HS-27A (cell line): ENCODE measurements around the gene UBE3C.
"Not testable (repeated sequence)": the region's sequence is repeated elsewhere in the genome, so short reads cannot be mapped to it uniquely, and the experiment has no call there.

Source experiments
- DNase-seq: peaks from one replicate; pipeline ENCODE4 v3.0.0-alpha.2; 2012; ENCODE audit warnings: low read depth, missing footprints

Gene UBE3C

DNA sequence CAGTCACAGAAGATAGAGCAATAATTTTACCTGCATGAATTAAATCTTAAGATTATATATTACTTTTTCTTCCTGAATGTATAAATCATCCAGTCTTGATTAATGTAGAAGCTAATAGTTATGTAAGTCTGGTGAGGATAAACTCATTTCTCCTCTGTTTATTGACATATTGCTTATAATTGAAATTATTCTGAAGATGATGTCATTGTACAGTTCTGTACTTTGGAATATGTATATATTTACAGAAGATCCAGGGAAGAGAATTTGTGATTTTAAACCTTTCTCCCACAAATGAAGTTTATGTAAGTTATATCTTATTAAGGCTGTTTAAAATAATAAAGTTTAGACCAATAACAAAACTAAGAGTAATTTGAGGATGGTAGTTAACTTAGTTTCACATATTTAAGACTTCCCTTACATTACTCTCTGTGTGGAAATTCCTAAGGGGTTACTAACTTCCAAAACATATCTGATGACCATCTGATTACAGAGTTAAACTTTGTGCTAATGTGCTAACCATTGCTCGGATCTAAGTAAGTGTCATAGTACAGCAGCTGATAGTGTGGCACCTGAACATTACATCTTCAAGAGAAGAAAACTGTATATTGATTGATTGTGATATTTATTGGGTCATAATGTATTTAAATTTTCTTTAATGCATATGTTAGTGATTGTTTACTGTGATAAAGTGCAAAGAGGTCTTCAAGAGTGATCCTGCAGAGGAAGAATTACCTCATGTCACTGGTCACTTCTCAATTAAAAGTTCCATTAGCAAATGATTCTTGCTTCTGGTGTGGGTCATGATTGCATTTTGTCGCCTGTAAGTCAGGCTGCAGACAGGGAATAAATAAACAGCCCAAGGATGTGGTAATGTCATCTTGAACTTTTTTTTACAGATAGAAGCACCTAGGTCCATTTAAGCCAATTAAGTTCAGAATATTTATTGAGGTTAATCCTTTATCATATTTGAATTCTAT is 96.9 kb downstream of the UBE3C start:
- DNase-seq: no peak

DNA sequence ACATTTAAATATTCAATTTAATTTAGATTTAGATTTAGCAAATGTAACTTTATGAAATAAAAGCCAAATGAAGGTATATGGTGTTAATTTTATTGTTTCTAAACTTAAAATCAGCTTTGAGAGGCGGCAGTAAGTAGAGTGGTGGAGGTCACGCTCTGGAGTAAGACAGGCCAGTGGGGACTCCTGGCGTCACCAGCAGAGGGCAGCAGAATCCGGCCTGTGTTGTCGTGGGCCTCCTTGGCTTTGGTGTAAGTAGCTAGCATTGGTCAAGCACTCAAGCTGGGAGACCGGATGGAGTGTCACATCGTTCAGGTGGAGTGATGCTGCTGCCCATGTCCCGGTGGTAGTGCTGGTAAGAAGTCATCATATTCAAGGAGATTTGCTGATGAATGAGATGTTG is 99.4 kb downstream of the UBE3C start:
- DNase-seq: no peak

- DNase-seq: no peak
Observed at GRCh38 chr7:157239571-157240270, 101.0 kb downstream of the UBE3C start.

DNA sequence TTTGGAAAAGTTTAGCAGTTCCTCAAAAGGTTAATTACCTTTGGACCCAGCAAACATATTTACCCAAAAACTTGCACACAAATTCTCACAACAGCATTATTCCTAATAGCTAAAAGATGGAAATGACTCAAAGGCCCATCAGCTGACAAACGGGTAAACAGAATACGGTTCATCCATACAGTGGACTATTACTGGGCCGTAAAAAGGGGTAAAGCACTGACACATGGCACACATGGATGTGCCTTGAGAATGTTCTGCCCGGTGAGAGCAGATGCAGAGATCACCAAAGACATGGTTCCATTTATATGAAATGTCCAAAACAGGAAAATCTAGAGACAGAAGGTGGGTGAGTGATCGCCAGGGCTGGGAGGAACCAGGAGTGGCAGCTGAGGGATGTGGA is 102.9 kb downstream of the UBE3C start:
- no peak for DNase-seq

GRCh38 chr7:157244516-157245294 is 106.0 kb downstream of the UBE3C start:
- DNase-seq: no peak

DNA sequence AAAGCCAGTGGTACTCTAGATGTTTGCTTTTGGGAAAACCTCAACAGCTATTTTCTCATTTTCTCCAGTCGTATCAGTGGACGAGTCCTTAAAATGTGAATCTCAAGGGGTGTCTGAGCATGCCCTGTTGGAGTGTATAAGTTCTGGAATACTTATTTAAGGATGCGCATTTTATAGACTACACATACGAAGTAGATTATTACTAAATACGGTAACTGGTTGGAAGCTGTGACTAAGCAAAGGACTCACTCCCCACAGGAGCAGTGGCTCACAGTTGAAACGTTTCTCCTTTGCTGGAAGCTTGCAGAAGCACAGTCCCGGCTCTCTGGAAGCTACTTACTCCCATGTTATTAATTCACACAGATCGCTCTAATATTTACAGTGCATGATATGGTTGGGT is 107.3 kb downstream of the UBE3C start:
- DNase-seq: no peak

- DNase-seq: no peak
Observed at GRCh38 chr7:157248659-157249058, 109.9 kb downstream of the UBE3C start.

GRCh38 chr7:157250605-157251228 is 112.0 kb downstream of the UBE3C start:
- no peak for DNase-seq

DNA sequence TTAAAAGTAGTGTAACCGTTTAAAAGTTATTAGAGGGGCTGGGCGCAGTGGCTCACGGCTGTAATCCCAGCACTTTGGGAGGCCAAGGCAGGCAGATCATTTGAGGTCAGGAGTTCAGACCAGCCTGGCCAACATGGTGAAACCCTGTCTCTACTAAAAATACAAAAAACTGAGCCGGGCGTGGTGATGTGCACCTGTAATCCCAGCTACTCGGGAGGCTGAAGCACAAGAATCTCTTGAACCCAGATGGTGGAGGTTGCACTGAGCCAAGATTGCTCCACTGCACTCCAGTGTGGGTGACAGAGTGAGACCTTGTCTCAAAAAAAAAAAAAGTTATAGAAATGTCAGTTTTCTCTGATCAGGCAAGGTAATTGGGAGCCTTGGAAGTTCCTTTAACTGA is 113.1 kb downstream of the UBE3C start:
- not testable (repeated sequence) for DNase-seq

DNA sequence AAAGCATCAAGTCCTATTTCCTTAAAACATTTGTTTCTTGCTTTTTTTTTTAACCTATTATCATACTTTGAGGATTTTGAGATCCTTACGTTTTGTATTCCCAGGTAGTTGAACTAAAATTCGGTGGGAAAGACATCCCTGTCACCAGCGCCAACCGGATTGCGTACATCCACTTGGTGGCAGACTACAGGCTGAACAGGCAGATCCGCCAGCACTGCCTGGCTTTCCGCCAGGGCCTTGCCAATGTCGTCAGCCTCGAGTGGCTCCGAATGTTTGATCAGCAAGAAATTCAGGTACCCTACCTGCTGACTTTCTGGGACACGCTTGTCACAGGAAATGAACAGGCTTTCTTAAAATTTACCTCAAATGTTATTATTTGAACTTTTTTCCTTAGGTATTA is 115.1 kb downstream of the UBE3C start:
- DNase-seq: no peak

DNA sequence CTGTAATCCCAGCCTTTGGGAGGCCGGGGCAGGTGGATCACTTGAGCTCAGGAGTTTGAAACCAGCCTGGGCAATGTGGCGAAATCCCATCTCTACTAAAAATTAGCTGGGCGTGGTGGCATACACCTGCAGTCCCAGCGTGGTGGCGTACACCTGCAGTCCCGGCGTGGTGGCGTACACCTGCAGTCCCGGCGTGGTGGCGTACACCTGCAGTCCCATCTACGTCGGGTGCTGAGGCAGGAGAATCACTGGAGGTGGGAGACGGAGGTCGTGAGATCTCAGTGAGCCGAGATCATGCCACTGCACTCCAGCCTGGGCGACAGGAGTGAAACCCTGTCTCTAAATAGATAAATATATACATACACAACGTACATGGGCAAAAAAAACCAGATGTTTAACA is 116.1 kb downstream of the UBE3C start:
- DNase-seq: not testable (repeated sequence)

DNA sequence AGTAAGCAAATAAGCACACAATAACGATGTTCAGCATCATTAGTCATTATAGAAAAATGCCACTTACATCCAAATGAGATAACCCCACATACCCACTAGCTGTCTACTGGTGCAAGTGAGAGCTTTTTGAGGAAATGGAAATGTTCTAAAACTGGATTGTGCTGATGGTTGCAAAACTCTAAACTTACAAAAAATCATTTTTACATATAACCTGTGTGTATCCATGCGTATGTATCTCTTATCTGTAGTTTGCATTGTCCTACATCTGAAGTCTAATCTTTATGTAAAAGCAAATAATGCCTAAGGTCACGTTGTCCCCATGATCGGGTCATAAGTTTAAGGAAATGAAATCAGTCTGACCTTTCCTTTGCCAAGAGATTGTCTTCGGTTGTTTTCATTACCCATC is 116.5 kb downstream of the UBE3C start:
- no peak for DNase-seq

DNA sequence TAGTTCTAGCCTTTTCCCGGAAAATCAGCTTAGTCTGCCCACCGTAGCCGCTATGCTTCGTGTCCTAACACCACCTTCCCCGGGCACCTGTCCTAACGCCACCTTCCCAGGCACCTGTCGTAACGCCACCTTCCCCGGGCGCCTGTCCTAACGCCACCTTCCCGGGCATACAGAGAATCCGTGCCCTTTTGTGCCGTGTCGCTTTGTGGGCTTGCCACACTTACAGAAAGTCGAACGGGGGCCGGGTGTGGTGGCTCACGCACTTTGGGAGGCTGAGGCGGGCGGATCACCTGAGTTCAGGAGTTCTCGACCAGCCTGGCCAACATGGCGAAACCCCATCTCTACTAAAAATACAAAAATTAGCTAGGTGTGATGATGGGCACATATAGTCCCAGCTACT is 124.4 kb downstream of the UBE3C start:
- no peak for DNase-seq

GRCh38 chr7:157265051-157265450 is 126.3 kb downstream of the UBE3C start:
- DNase-seq: no peak

GRCh38 chr7:157266272-157266671 is 127.5 kb downstream of the UBE3C start:
- DNase-seq: no peak

- DNase-seq: no peak
Observed at GRCh38 chr7:157267516-157267915, 128.8 kb downstream of the UBE3C start.

DNA sequence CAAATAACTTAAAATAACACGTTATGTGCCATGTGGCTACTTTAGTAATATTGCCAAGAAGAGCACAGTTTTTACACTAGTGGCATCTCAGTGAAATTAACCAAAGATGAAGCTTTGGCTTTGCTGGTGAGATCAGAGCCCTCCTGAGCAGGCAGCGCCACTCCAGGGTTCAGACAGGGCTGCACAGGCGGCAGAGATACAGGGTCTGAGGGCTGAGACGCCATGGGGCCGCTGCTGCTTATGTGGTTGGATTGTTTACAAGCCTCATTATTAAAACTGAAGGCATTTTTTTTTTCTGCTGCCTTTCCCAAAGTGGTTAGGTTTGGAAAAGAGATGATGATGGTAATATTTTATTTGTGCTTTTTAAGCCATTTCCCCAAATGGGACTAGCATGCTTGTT is 129.2 kb downstream of the UBE3C start:
- no peak for DNase-seq

DNA sequence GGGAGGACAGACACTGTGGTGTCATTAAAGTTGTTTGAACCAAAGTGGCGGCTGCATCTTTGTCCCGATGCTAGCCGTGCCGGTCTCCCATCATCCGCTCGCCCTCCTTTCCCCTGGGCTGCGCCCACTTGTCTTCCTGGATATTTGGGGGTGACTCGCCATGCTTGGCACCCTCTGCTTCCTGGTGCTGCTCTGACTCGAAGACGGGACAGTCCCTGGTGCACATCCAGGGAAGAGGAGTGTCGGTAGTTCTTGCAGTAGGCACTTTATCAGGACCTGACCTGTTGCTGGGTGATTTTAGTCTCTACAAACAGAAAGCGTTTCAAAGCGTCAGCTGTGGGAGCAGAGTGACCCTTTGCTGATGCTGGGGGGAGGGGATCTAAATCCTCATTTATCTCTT is 129.8 kb downstream of the UBE3C start:
- DNase-seq: no peak

- no peak for DNase-seq
Observed at GRCh38 chr7:157269341-157270059, 130.8 kb downstream of the UBE3C start.

DNA sequence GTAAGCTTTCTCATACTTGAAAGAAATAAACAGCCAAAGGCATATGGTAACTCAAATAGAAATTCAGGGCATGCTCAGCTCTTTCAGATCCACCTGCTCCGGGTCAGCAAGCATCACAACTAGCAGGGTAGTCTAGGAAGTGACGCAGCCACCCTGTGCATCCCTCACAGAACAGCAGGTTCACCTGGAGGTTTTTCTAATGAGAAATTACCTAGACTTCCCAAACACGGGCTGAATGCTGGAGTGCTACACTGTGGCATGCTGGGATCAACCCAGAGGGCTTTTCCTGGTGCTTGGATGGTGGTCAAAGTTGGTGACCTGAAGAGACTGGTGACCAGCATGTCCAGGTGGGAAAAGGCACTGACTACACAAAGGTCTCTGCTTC is 131.3 kb downstream of the UBE3C start:
- no peak for DNase-seq

DNA sequence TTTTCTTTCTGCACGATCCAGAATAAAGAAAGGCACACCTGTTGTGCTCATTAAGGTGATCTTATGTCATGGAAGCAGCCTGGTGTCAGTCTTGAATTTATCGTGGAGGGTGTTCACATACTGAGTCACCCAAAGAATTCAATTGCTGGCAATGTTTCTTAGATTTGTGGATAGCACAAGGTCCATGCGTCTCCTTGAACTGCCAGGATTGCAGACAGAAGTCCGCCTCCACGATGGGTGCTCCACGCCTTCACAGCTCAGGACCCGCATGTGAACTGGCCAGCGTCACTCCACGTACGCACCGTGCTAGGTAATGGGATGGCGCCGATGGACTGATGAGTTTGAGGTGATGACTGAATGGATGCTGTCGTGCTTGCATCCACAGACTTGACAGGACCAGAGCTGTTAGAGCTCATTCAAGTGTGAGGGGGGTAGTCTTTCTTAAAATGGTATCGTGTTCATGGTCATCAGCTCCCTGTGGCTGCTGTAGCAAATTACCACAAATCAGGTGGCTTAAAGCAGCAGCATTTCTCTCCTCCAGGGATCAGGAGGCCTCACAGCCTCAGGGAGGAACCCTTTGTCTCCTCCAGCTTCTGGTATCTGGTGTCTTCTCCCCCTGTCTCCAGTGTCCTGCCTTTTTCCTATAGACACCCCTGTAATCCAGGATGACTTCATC is 132.7 kb downstream of the UBE3C start:
- no peak for DNase-seq
